ENCODE results near the gene ZNF441. TPM values are rescaled to one million over a fixed set of nuclear protein-coding genes. Genes with fewer than 3 reads are reported as not detected.

ZNF441 gene
- total and polyA plus RNA-seq, 10 of the 15 experiments (the other 5 are each of a cell fraction or from before 2014, with no cell fraction given), result 1.0 to 9.4 (median 4.3) TPM

GRCh38 chr19:11784356-11784755, 17.6 kb downstream of the ZNF441 start:
- Histone ChIP-seq H2AFZ (ENCODE audit: control insufficient read depth, low read depth, low read length) (no peak overlapping the region), H3K4me3 (no peak overlapping the region), H3K9ac (ENCODE audit: control insufficient read depth, insufficient read depth, low read length) (no peak overlapping the region), H4K20me1 (ENCODE audit: control insufficient read depth, insufficient read depth) (no peaks in the 10 kb centered on the region), H3K4me1 (ENCODE audit: control insufficient read depth, insufficient read depth, low read length) (no peaks in the 10 kb centered on the region), H3K4me2 (ENCODE audit: control insufficient read depth, insufficient read depth) (no peak overlapping the region), H3K79me2 (ENCODE audit: control insufficient read depth, insufficient read depth, low read length) (no peaks in the 10 kb centered on the region), H3K27ac (ENCODE audit: control insufficient read depth, insufficient read depth) (no peak overlapping the region), H3K36me3 (ENCODE audit: control insufficient read depth in 2 of 2, insufficient read depth in 2 of 2, low read length in 1 of 2) (peaks cover 1 to 9% of the 10 kb centered on the region in 2 experiments; a peak in 3 of 4 replicates), H3K9me3 (replicated peaks; ENCODE audit: control insufficient read depth, insufficient read depth, low read length) (peaks cover 41% of the 10 kb centered on the region), H3K27me3 (replicated peaks in 1 of 2; ENCODE audit: control insufficient read depth in 2 of 2, insufficient read depth in 2 of 2, low read length in 1 of 2) (no peaks in the 10 kb centered on the region)
- SMC1A ChIA-PET (ENCODE audit: uncharacterized antibody, unreplicated experiment), result no interaction called here
- no peak for TF ChIP-seq LARP7 (IDR thresholded peaks at IDR 0.05)
- TF ChIP-seq, protein P1, sequence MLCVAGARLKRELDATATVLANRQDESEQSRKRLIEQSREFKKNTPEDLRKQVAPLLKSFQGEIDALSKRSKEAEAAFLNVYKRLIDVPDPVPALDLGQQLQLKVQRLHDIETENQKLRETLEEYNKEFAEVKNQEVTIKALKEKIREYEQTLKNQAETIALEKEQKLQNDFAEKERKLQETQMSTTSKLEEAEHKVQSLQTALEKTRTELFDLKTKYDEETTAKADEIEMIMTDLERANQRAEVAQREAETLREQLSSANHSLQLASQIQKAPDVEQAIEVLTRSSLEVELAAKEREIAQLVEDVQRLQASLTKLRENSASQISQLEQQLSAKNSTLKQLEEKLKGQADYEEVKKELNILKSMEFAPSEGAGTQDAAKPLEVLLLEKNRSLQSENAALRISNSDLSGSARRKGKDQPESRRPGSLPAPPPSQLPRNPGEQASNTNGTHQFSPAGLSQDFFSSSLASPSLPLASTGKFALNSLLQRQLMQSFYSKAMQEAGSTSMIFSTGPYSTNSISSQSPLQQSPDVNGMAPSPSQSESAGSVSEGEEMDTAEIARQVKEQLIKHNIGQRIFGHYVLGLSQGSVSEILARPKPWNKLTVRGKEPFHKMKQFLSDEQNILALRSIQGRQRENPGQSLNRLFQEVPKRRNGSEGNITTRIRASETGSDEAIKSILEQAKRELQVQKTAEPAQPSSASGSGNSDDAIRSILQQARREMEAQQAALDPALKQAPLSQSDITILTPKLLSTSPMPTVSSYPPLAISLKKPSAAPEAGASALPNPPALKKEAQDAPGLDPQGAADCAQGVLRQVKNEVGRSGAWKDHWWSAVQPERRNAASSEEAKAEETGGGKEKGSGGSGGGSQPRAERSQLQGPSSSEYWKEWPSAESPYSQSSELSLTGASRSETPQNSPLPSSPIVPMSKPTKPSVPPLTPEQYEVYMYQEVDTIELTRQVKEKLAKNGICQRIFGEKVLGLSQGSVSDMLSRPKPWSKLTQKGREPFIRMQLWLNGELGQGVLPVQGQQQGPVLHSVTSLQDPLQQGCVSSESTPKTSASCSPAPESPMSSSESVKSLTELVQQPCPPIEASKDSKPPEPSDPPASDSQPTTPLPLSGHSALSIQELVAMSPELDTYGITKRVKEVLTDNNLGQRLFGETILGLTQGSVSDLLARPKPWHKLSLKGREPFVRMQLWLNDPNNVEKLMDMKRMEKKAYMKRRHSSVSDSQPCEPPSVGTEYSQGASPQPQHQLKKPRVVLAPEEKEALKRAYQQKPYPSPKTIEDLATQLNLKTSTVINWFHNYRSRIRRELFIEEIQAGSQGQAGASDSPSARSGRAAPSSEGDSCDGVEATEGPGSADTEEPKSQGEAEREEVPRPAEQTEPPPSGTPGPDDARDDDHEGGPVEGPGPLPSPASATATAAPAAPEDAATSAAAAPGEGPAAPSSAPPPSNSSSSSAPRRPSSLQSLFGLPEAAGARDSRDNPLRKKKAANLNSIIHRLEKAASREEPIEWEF (IDR thresholded peaks at IDR 0.05; ENCODE audit: insufficient replicate concordance, low read depth, low read length), result no peak
- TF ChIP-seq KAT2A (conservative IDR thresholded peaks at IDR 0.05; ENCODE audit: control insufficient read depth, low read depth, low read length), result no peak
- no peak for TF ChIP-seq BCL11A (IDR thresholded peaks at IDR 0.05; ENCODE audit: low read depth, low read length)
- no peak for TF ChIP-seq SKIL (IDR thresholded peaks at IDR 0.05; ENCODE audit: low read depth, poor library complexity, severe bottlenecking)
- no peak for TF ChIP-seq RELA (IDR thresholded peaks at IDR 0.05; ENCODE audit: borderline replicate concordance, partially characterized antibody)
- no peak for TF ChIP-seq RAD51 (IDR thresholded peaks at IDR 0.05)
- no peak for TF ChIP-seq NR2F1 (conservative IDR thresholded peaks at IDR 0.05)
- TF ChIP-seq, protein P2, sequence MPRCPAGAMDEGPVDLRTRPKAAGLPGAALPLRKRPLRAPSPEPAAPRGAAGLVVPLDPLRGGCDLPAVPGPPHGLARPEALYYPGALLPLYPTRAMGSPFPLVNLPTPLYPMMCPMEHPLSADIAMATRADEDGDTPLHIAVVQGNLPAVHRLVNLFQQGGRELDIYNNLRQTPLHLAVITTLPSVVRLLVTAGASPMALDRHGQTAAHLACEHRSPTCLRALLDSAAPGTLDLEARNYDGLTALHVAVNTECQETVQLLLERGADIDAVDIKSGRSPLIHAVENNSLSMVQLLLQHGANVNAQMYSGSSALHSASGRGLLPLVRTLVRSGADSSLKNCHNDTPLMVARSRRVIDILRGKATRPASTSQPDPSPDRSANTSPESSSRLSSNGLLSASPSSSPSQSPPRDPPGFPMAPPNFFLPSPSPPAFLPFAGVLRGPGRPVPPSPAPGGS (IDR thresholded peaks at IDR 0.05; ENCODE audit: borderline replicate concordance, insufficient read depth, low read depth, low read length, poor library complexity, severe bottlenecking), result no peak
- no peak for TF ChIP-seq YY1 (IDR thresholded peaks at IDR 0.05; ENCODE audit: low read depth, low read length)
- no peak for TF ChIP-seq HSF1 (IDR thresholded peaks at IDR 0.05; ENCODE audit: low read depth, low read length)
- no peak for TF ChIP-seq TAF1 (IDR thresholded peaks at IDR 0.05; ENCODE audit: borderline replicate concordance, low read depth, low read length)
- no peak for TF ChIP-seq IRF5 (IDR thresholded peaks at IDR 0.05; ENCODE audit: borderline replicate concordance)
- intact Hi-C loops (cut with micrococcal nuclease; ENCODE audit: unreplicated experiment) (no loop called here), in situ Hi-C loops (cut with MboI) (no loop called here)
- BruUV-seq (replicated peaks), result no TSS peak
- CTCF ChIA-PET, result interaction anchor here (2.1 kb wide), 1 partner anchor 14 kb away, joined by 10 read pairs; the partner anchor contains the start of gene ZNF491
- RAD21 ChIA-PET (ENCODE audit: unreplicated experiment), result no interaction called here
- DNase-seq (ENCODE audit: low read depth, low spot score) (no peak), FAIRE-seq (no peak), ATAC-seq (no peak)
- POLR2A ChIA-PET, result no interaction called here
- WGBS (ENCODE audit: insufficient coverage, insufficient replicate concordance, low lambda C conversion rate, missing lambda C conversion rate), result 100% methylated on average over 3 of the region's 3 CpGs
